ENCODE measurements around the gene UCK2.

UCK2 gene

DNA sequence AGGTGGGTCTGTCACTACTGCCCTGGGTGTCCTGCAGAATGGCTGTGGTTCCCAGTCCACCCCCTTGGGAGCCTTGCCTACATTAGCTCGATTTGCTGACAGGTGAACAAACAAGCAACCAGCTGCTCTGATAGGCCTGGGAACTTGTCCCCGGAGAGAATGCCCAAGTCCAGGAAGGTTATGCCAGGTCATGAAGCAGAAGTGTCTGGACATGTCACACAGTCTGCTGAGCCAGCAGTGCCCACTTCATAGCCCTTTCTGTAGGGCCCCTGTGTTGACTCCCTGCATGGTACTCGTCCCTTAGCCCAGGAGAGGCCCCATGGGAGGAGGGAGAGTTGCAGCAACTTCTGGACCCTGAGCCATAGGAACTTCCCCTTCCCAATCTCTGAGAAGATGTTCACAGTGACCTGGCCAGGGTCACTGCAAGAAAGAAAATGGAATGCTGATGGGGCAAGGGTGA is 31.0 kb downstream of the UCK2 start:
- no peak overlapping the region for H3K4me3 ChIP-seq (ENCODE audit: low read depth, low read length)
- no peak for DNase-seq (ENCODE audit: low read depth)
- TF ChIP-seq, protein P1, sequence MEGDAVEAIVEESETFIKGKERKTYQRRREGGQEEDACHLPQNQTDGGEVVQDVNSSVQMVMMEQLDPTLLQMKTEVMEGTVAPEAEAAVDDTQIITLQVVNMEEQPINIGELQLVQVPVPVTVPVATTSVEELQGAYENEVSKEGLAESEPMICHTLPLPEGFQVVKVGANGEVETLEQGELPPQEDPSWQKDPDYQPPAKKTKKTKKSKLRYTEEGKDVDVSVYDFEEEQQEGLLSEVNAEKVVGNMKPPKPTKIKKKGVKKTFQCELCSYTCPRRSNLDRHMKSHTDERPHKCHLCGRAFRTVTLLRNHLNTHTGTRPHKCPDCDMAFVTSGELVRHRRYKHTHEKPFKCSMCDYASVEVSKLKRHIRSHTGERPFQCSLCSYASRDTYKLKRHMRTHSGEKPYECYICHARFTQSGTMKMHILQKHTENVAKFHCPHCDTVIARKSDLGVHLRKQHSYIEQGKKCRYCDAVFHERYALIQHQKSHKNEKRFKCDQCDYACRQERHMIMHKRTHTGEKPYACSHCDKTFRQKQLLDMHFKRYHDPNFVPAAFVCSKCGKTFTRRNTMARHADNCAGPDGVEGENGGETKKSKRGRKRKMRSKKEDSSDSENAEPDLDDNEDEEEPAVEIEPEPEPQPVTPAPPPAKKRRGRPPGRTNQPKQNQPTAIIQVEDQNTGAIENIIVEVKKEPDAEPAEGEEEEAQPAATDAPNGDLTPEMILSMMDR (IDR thresholded peaks at IDR 0.05; ENCODE audit: insufficient read depth, low read depth, low read length, missing control alignments), result no peak

DNA sequence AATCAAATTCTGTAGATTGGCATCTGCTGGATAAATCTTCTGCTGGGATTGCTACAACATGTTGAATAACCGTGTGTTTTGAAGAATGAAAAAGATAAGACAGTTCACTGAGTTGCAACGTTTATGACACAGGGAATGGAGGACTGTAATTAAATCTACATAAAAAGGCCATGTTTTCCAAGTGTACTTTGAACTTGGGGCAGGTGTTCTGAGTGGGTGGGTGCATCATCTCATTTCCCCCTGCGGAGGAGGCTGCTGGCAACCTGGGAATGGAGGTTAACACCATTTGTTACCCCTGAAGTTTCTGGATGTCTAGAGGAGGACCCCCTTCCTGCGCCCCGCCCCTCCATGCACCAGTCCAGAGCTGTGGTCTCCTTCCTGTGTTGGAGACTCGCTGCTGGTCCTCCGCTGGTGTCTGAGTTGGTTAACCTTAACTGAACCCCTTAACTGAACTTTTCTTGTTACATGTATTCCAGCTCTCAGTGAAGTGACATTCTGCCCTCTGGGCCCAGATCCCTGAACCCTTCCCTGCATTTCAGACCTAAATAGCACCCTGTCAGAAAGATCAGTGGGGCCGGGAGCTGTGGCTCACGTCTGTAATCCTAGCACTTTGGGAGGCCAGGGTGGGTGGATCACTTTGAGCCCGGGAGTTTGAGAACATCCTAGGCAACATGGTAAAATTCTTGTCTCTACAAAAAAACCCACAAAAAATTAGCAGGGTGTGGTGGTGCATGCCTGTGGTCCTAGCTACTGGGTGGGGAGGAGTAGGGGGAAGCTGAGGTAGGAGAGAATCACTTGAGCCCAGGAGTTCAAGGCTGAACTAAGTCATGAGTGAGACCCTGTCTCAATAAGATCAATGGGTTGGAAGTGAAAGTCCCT is 31.8 kb downstream of the UCK2 start:
- H3K4me3 ChIP-seq (ENCODE audit: low read depth, low read length), result no peak overlapping the region
- DNase-seq (ENCODE audit: low read depth), result no peak
- TF ChIP-seq, protein P1 (IDR thresholded peaks at IDR 0.05; ENCODE audit: insufficient read depth, low read depth, low read length, missing control alignments), result no peak

DNA sequence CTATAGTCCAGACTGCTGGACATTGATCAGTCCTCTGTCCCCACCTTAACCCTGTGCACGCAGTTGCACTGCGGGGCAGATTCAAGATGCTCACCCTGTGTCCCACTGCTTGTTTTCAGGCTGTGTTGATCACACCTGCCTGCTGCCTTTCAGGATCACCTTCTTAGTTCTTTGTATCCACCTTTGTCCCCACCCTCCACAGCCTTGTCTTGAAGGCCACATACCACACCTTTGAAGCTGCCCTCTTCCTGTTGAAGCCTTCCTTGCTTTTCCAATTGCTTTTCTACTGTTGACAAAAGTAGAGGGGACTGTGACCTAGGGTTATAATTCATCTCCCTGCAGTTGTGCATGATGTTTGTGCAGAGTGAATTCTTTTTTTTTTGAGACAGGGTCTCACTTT is 32.7 kb downstream of the UCK2 start:
- TF ChIP-seq, protein P1 (IDR thresholded peaks at IDR 0.05; ENCODE audit: insufficient read depth, low read depth, low read length, missing control alignments), result no peak
- DNase-seq (ENCODE audit: low read depth), result no peak
- no peak overlapping the region for H3K4me3 ChIP-seq (ENCODE audit: low read depth, low read length)

DNA sequence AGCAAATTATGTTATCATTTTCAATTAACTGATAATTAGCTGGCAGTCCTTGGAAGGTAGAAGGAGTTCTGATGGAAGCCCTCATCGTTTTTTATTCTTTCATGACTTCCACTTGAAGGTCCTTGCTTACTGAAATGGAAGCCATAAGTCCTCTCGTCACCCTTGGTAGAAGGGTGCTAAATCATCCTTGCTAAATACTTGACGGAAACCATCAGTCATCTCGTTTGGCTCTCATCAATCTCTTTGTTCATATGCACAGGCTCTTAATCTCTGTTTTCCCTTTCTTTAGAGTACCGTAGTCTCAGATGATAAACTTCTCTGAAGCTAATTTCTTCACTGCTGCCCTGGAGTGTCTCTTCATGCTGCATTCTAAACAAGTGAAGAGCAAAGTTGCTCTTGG is 34.5 kb downstream of the UCK2 start:
- no peak for DNase-seq (ENCODE audit: low read depth)
- no peak overlapping the region for H3K4me3 ChIP-seq (ENCODE audit: low read depth, low read length)
- TF ChIP-seq, protein P1 (IDR thresholded peaks at IDR 0.05; ENCODE audit: insufficient read depth, low read depth, low read length, missing control alignments), result no peak

DNA sequence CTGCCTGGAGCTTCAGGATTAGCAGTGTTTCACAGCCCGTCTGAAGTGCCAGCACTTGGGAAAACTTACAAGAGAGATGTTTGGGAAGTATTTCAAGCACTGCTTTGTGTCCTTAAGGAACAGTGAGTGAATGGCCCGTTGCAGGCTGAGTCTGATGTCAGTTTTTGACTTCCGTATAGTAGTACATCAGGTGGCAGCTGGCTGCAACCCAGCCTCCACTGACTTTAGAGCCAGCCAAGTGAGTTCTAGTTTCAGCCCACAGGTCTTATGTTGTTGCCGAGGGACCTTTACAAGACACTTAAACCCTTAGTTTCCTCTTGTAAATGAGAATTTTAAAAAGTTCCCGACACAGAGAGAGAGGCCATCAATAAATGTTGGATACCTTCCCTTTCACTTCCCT is 35.0 kb downstream of the UCK2 start:
- H3K4me3 ChIP-seq (ENCODE audit: low read depth, low read length), result no peak overlapping the region
- DNase-seq (ENCODE audit: low read depth), result no peak
- TF ChIP-seq, protein P1 (IDR thresholded peaks at IDR 0.05; ENCODE audit: insufficient read depth, low read depth, low read length, missing control alignments), result no peak

DNA sequence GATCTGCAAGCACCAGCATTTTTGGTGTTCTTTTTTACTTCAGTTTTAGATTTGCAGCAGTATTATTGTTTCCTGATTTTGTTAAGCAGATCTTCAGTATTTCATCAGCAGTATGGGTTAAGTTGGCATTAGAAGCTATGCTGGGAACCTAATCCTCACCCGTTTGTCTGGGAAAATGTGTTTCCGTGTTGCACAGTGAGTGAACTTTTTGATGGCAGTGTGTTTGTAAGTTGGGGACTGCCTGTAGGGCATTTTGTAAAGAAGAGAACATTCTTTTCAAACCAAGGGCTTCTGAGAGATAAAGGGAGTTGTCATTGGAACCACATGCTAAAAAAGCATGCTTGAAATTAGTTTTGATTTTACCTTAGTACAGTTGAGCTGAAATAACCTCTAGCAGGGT is 35.9 kb downstream of the UCK2 start:
- no peak overlapping the region for H3K4me3 ChIP-seq (ENCODE audit: low read depth, low read length)
- TF ChIP-seq, protein P1 (IDR thresholded peaks at IDR 0.05; ENCODE audit: insufficient read depth, low read depth, low read length, missing control alignments), result no peak
- DNase-seq (ENCODE audit: low read depth), result no peak

Measured in GM12865 (cell line).